ENCODE data around the gene FOXM1. TPM values are rescaled to one million over a fixed set of nuclear protein-coding genes. Genes with fewer than 3 reads are reported as not detected.

The FOXM1 gene
- total and polyA plus RNA-seq, 2 of the 13 experiments (the other 11 are each of a cell fraction or from before 2014, with no cell fraction given): 17.1 to 25.9 TPM

DNA sequence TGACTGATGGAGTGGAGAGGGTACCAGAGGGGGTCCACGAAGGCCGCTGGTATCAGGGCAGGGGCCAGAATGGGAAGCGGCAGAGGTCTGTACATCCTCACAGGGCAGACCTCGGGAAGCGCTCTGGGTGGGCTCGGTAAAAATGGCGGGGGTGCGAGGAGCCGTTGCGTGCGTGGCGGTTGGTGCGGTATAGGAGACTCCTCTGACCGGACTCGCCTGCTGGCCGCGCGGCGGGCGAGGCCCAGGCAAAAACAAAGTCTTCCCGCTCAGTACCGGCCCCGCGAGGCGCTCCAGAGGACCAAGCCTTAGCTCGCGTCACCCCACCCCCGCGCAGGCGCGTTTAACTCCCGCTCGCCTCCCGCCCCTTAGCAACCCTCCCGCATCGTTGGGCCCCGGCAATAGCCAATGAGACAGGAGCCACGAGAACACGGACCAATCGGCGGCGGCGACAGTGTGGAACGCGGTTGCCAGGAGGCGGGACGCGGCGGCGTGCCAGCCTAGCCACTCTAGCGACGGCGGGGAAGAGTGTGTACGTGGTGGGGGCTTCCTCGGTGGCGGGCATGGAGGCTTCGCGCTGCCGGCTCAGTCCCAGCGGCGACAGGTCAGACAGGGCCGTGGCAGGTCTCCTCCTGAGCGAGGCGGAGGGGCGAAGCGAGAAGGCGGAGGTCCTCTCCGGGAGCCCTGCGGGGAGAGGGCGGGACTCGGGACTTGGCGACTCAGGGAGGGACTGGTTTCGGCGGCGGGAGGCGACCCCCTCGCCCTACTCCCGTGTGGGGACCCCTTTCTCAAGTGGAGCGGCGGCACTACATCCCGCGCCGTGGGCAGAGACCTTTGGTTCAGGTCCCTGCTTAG lies 13.6 kb upstream of the FOXM1 start, which contains the start of gene TULP3 (continued):
- TF ChIP-seq, protein P1, sequence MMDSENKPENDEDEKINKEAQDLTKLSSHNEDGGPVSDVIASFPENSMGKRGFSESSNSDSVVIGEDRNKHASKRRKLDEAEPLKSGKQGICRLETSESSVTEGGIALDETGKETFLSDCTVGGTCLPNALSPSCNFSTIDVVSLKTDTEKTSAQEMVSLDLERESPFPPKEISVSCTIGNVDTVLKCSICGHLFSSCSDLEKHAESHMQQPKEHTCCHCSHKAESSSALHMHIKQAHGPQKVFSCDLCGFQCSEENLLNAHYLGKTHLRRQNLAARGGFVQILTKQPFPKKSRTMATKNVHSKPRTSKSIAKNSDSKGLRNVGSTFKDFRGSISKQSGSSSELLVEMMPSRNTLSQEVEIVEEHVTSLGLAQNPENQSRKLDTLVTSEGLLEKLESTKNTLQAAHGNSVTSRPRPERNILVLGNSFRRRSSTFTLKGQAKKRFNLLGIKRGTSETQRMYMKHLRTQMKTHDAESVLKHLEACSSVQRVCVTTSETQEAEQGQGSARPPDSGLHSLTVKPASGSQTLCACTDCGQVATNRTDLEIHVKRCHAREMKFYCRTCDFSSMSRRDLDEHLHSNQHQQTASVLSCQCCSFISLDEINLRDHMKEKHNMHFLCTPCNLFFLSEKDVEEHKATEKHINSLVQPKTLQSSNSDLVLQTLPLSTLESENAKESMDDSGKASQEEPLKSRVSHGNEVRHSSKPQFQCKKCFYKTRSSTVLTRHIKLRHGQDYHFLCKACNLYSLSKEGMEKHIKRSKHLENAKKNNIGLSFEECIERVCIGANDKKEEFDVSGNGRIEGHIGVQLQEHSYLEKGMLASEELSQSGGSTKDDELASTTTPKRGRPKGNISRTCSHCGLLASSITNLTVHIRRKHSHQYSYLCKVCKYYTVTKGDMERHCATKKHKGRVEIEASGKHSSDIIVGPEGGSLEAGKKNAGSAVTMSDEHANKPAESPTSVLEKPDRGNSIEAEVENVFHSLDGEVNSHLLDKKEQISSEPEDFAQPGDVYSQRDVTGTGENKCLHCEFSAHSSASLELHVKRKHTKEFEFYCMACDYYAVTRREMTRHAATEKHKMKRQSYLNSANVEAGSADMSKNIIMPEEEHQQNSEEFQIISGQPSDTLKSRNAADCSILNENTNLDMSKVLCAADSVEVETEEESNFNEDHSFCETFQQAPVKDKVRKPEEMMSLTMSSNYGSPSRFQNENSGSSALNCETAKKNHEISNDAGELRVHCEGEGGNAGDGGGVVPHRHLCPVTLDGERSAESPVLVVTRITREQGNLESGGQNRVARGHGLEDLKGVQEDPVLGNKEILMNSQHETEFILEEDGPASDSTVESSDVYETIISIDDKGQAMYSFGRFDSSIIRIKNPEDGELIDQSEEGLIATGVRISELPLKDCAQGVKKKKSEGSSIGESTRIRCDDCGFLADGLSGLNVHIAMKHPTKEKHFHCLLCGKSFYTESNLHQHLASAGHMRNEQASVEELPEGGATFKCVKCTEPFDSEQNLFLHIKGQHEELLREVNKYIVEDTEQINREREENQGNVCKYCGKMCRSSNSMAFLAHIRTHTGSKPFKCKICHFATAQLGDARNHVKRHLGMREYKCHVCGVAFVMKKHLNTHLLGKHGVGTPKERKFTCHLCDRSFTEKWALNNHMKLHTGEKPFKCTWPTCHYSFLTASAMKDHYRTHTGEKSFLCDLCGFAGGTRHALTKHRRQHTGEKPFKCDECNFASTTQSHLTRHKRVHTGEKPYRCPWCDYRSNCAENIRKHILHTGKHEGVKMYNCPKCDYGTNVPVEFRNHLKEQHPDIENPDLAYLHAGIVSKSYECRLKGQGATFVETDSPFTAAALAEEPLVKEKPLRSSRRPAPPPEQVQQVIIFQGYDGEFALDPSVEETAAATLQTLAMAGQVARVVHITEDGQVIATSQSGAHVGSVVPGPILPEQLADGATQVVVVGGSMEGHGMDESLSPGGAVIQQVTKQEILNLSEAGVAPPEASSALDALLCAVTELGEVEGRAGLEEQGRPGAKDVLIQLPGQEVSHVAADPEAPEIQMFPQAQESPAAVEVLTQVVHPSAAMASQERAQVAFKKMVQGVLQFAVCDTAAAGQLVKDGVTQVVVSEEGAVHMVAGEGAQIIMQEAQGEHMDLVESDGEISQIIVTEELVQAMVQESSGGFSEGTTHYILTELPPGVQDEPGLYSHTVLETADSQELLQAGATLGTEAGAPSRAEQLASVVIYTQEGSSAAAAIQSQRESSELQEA (CRISPR knock-in tag; IDR thresholded peaks at IDR 0.05; ENCODE audit: not compliant biosample characterization): peak; percentile 34
- TF ChIP-seq MAFK (conservative IDR thresholded peaks at IDR 0.05 in 1 of 2, IDR thresholded peaks at IDR 0.05 in 1 of 2; ENCODE audit: low read length in 2 of 2) (no peak), ZFP82 (CRISPR knock-in tag; IDR thresholded peaks at IDR 0.05; ENCODE audit: borderline replicate concordance) (0 out of 2 replicates have a peak, but pooled peaks have one; percentile 20), TEAD3 (CRISPR knock-in tag; optimal IDR thresholded peaks at IDR 0.05; ENCODE audit: borderline replicate concordance) (peak; percentile 79), FOXJ3 (CRISPR knock-in tag; IDR thresholded peaks at IDR 0.05; ENCODE audit: borderline replicate concordance) (no peak; the same call in 1 of the 2 replicates), ZNF431 (CRISPR knock-in tag; IDR thresholded peaks at IDR 0.05; ENCODE audit: borderline replicate concordance, low read depth) (peak; percentile 68), SMAD9 (CRISPR knock-in tag; IDR thresholded peaks at IDR 0.05) (0 out of 2 replicates have a peak, but pooled peaks have one; percentile 18), FOSL1 (CRISPR knock-in tag; IDR thresholded peaks at IDR 0.05; ENCODE audit: borderline replicate concordance) (no peak), NFIC (IDR thresholded peaks at IDR 0.05; ENCODE audit: low read length) (no peak), ZSCAN9 (CRISPR knock-in tag; IDR thresholded peaks at IDR 0.05; ENCODE audit: borderline replicate concordance) (peak; percentile 42; the same call in 1 of the 2 replicates), AHR (CRISPR knock-in tag; IDR thresholded peaks at IDR 0.05) (no peak), GTF2F1 (IDR thresholded peaks at IDR 0.05; ENCODE audit: low read length) (no peak), TSC22D2 (CRISPR knock-in tag; IDR thresholded peaks at IDR 0.05; ENCODE audit: borderline replicate concordance) (0 out of 2 replicates have a peak, but pooled peaks have one; percentile 84), ZNF343 (CRISPR knock-in tag; IDR thresholded peaks at IDR 0.05) (no peak), ZNF674 (CRISPR knock-in tag; IDR thresholded peaks at IDR 0.05; ENCODE audit: low read depth) (no peak)
- TF ChIP-seq, protein P2, sequence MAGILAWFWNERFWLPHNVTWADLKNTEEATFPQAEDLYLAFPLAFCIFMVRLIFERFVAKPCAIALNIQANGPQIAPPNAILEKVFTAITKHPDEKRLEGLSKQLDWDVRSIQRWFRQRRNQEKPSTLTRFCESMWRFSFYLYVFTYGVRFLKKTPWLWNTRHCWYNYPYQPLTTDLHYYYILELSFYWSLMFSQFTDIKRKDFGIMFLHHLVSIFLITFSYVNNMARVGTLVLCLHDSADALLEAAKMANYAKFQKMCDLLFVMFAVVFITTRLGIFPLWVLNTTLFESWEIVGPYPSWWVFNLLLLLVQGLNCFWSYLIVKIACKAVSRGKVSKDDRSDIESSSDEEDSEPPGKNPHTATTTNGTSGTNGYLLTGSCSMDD (CRISPR knock-in tag; IDR thresholded peaks at IDR 0.05): no peak
- TF ChIP-seq, protein P3, sequence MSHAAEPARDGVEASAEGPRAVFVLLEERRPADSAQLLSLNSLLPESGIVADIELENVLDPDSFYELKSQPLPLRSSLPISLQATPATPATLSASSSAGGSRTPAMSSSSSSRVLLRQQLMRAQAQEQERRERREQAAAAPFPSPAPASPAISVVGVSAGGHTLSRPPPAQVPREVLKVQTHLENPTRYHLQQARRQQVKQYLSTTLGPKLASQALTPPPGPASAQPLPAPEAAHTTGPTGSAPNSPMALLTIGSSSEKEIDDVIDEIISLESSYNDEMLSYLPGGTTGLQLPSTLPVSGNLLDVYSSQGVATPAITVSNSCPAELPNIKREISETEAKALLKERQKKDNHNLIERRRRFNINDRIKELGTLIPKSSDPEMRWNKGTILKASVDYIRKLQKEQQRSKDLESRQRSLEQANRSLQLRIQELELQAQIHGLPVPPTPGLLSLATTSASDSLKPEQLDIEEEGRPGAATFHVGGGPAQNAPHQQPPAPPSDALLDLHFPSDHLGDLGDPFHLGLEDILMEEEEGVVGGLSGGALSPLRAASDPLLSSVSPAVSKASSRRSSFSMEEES (CRISPR knock-in tag; IDR thresholded peaks at IDR 0.05): peak; percentile 80; the same call in 1 of the 2 replicates
- TF ChIP-seq, protein P4, sequence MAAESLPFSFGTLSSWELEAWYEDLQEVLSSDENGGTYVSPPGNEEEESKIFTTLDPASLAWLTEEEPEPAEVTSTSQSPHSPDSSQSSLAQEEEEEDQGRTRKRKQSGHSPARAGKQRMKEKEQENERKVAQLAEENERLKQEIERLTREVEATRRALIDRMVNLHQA (CRISPR knock-in tag; IDR thresholded peaks at IDR 0.05): no peak
